Lower leg skin (tissue), 3 donors: ENCODE measurements around the gene HSDL1.

Source experiments
- POLR2A ChIP-seq, 2 donors: fragments of 450-650 bp; IDR thresholded peaks; one replicate each; pipeline ENCODE4 v1.6.1; 2016 to 2017; ENCODE audit warnings: antibody characterized with exemption in 2 of 2, mild to moderate bottlenecking in 1 of 2, moderate library complexity in 1 of 2
- TF ChIP-seq, protein P1 (sequence below), 3 donors: fragments of 450-650 bp; IDR thresholded peaks; one replicate each; pipeline ENCODE4 v1.5.1; 2016; ENCODE audit warnings: antibody characterized with exemption in 3 of 3, mild to moderate bottlenecking in 3 of 3, moderate library complexity in 2 of 3

DNA sequence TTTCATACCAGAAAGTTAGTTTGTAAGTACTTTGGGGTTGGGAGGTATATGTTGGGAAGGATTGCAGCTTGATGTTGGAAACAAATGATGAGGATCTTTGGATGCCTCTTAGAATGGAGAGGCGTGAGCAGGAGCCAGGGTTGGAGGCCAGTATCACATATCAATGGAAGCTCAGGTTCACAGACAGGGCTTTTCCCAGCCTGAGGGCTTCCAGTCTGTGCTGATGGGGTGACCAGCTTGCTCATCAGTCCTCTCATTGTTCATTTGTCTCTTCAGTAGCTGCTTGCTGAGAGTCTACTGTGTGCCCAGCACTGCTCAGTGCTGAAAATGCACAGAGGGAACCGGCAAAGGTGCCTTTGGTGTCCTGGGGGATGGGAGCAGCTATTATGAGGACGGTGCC, 5.9 kb upstream of the HSDL1 start:
- TF ChIP-seq, protein P1, sequence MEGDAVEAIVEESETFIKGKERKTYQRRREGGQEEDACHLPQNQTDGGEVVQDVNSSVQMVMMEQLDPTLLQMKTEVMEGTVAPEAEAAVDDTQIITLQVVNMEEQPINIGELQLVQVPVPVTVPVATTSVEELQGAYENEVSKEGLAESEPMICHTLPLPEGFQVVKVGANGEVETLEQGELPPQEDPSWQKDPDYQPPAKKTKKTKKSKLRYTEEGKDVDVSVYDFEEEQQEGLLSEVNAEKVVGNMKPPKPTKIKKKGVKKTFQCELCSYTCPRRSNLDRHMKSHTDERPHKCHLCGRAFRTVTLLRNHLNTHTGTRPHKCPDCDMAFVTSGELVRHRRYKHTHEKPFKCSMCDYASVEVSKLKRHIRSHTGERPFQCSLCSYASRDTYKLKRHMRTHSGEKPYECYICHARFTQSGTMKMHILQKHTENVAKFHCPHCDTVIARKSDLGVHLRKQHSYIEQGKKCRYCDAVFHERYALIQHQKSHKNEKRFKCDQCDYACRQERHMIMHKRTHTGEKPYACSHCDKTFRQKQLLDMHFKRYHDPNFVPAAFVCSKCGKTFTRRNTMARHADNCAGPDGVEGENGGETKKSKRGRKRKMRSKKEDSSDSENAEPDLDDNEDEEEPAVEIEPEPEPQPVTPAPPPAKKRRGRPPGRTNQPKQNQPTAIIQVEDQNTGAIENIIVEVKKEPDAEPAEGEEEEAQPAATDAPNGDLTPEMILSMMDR (IDR thresholded peaks at IDR 0.05), result no peak
- no peak for TF ChIP-seq POLR2A (IDR thresholded peaks at IDR 0.05)
